HG02970 (cell line): ENCODE results near the gene LIMCH1.

ENCODE experiments used
- ATAC-seq: cut with Tn5 transposase; IDR thresholded peaks from one replicate; pipeline ENCODE4 v1.9.1; 2021; ENCODE audit warnings: mild to moderate bottlenecking, moderate library complexity, moderate number of reproducible peaks; ENCODE audit not compliant: unreplicated experiment, low FRiP score

LIMCH1 gene

DNA sequence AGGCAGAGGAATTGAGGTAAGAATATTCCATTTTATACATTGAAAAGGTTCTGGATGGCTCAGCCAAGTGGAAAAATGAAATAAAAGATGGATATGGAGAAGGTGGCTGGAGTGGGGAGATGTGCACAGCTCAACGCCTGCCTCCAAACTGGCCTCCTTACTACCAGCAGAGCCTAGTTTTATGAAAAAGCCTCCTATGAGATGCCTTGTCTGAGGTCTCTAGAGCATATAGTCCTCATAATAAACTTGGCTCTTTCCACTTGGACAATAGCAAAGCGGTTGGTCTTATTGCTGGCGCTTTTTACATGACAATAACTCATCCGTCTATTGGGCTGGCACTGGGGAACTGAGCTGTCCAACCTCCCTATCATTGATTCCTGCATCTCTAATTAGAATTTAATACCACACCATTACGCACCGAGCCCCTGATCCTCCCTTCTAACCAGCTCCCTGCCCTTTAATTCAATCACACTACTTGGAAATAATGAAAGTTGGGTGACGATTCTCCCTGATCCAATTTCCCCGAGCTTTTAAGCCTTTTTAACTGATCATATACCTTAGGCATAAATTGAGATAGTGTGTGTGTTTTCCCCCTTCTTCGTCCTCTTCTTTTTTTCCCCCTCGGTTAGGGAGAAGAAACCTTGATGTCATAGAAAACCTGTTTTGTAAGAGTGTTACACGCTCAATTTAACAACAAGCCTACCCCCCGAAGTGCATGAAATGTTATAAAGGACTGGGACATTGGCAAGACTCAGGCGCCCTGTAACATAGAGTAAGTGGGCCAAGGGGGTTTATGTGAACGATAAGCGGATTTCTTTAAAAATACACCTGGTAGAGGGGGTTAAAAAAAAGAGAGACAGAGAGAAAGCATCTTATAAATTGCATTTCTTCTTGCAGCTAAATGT lies 210.9 kb downstream of the LIMCH1 start, which contains the start of gene PHOX2B:
PHOX2B (minus strand) TSS at position 155 of the 905 bp plus-strand sequence; CDS start at position 40, 115 bp downstream.
- no peak for ATAC-seq

DNA sequence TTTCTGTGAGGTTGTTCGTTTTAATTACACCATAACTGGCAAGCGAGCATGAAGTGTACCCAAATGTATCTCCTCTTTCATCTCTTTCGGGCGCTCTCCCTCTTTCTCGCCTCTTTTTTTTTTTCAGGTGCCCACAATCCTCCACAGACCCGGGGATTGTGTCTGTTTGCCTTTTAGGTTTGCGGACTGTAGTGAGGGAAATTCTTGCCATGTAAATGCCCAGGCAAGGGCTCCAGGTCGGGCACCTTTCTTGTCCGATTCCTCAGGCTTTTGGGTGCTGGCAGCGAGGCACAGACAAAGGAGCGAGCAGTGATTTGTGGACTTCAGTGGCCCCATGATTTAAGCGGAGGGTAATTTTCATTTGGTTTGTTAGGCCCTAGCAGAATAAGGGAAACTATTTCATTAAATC lies 211.7 kb downstream of the LIMCH1 start:
- no peak for ATAC-seq
